GM21723 (cell line): Measurements from ENCODE around the gene ABHD5.

Experiments used
- ATAC-seq: cut with Tn5 transposase; IDR thresholded peaks from one replicate; pipeline ENCODE4 v1.9.1; 2021; ENCODE audit warnings: mild to moderate bottlenecking, moderate library complexity; ENCODE audit not compliant: unreplicated experiment

ABHD5 gene

GRCh38 chr3:43773273-43774094 is 82.7 kb downstream of the ABHD5 start:
- ATAC-seq, result no peak

GRCh38 chr3:43774799-43775198 is 84.1 kb downstream of the ABHD5 start:
- no peak for ATAC-seq

- no peak for ATAC-seq
These were observed 85.4 kb downstream of the ABHD5 start for GRCh38 chr3:43776101-43776500.

- ATAC-seq, result no peak
These were observed 89.1 kb downstream of the ABHD5 start for GRCh38 chr3:43779850-43780249.

GRCh38 chr3:43782541-43782940 is 91.8 kb downstream of the ABHD5 start:
- no peak for ATAC-seq
